ENCODE measurements around the gene AQP12A. TPM values are rescaled to one million over a fixed set of nuclear protein-coding genes. Genes with fewer than 3 reads are reported as not detected.

Gene AQP12A
- polyA plus RNA-seq, 1 donor (not counting 4 experiments of a cell fraction or from before 2014, with no cell fraction given), result not detected

- no peak for DNase-seq (ENCODE audit: low read depth, low spot score)
- Histone ChIP-seq H3K36me3 (ENCODE audit: control insufficient read depth in 2 of 2, extremely low read depth in 1 of 2, insufficient read depth in 2 of 2, low read length in 2 of 2) (no peaks in the 10 kb centered on the region), H3K9me1 (ENCODE audit: control insufficient read depth, extremely low read depth, insufficient read depth, low read length) (no peaks in the 10 kb centered on the region), H3K27ac (ENCODE audit: control insufficient read depth, insufficient read depth, low read length) (no peak overlapping the region), H3K4me2 (ENCODE audit: control insufficient read depth, extremely low read depth, insufficient read depth, low read depth, low read length) (no peak overlapping the region), H3K4me1 (ENCODE audit: control insufficient read depth, extremely low read depth, insufficient read depth, low read length) (no peaks in the 10 kb centered on the region), H3K27me3 (ENCODE audit: control insufficient read depth, extremely low read depth, insufficient read depth, low read length) (peaks cover 20% of the 10 kb centered on the region), H4K20me1 (ENCODE audit: control insufficient read depth, extremely low read depth, insufficient read depth, low read length) (no peaks in the 10 kb centered on the region), H3K9me3 (ENCODE audit: control insufficient read depth, low read depth, low read length) (no peaks in the 10 kb centered on the region), H2AFZ (ENCODE audit: control insufficient read depth, low read length) (no peak overlapping the region), H3K9ac (ENCODE audit: control insufficient read depth, extremely low read depth, insufficient read depth, low read length) (no peak overlapping the region), H3K79me2 (ENCODE audit: control insufficient read depth, insufficient read depth, low read length) (no peaks in the 10 kb centered on the region), H3K4me3 (ENCODE audit: control insufficient read depth in 2 of 3, extremely low read depth in 1 of 3, insufficient read depth in 2 of 3, low read depth in 1 of 3, low read length in 3 of 3) (no peak overlapping the region)
- dilution Hi-C loops (cut with MboI; ENCODE audit: extremely low pct_ligation_motif_present, low sequenced_read_pairs), result no loop called here
- FAIRE-seq, result no peak
- no peak for TF ChIP-seq CTCF (optimal IDR thresholded peaks at IDR 0.05 in 1 of 3, IDR thresholded peaks at IDR 0.05 in 1 of 3, conservative IDR thresholded peaks at IDR 0.05 in 1 of 3; ENCODE audit: extremely low read depth in 1 of 3, insufficient read depth in 2 of 3, low read length in 3 of 3)
- no peak for TF ChIP-seq EZH2 (IDR thresholded peaks at IDR 0.05; ENCODE audit: low read length)
Observed at GRCh38 chr2:240642806-240643092, 48.9 kb upstream of the AQP12A start.

- H3K4me2 ChIP-seq (ENCODE audit: control insufficient read depth, extremely low read depth, insufficient read depth, low read depth, low read length), result no peak overlapping the region
- H3K36me3 ChIP-seq (ENCODE audit: control insufficient read depth in 2 of 2, extremely low read depth in 1 of 2, insufficient read depth in 2 of 2, low read length in 2 of 2), result no peaks in the 10 kb centered on the region
- FAIRE-seq (no peak), DNase-seq (ENCODE audit: low read depth, low spot score) (no peak)
- no peaks in the 10 kb centered on the region for H3K79me2 ChIP-seq (ENCODE audit: control insufficient read depth, insufficient read depth, low read length)
- H3K27ac ChIP-seq (ENCODE audit: control insufficient read depth, insufficient read depth, low read length), result no peak overlapping the region
- no peaks in the 10 kb centered on the region for H3K9me1 ChIP-seq (ENCODE audit: control insufficient read depth, extremely low read depth, insufficient read depth, low read length)
- TF ChIP-seq CTCF (optimal IDR thresholded peaks at IDR 0.05 in 1 of 3, IDR thresholded peaks at IDR 0.05 in 1 of 3, conservative IDR thresholded peaks at IDR 0.05 in 1 of 3; ENCODE audit: extremely low read depth in 1 of 3, insufficient read depth in 2 of 3, low read length in 3 of 3) (no peak), EZH2 (IDR thresholded peaks at IDR 0.05; ENCODE audit: low read length) (no peak)
- peaks cover 25% of the 10 kb centered on the region for H3K27me3 ChIP-seq (ENCODE audit: control insufficient read depth, extremely low read depth, insufficient read depth, low read length)
- dilution Hi-C loops (cut with MboI; ENCODE audit: extremely low pct_ligation_motif_present, low sequenced_read_pairs), result no loop called here
- H3K4me3 ChIP-seq (ENCODE audit: control insufficient read depth in 2 of 3, extremely low read depth in 1 of 3, insufficient read depth in 2 of 3, low read depth in 1 of 3, low read length in 3 of 3), result no peak overlapping the region
- H2AFZ ChIP-seq (ENCODE audit: control insufficient read depth, low read length), result no peak overlapping the region
- no peaks in the 10 kb centered on the region for H3K9me3 ChIP-seq (ENCODE audit: control insufficient read depth, low read depth, low read length)
- H3K4me1 ChIP-seq (ENCODE audit: control insufficient read depth, extremely low read depth, insufficient read depth, low read length), result no peaks in the 10 kb centered on the region
- H3K9ac ChIP-seq (ENCODE audit: control insufficient read depth, extremely low read depth, insufficient read depth, low read length), result no peak overlapping the region
- no peaks in the 10 kb centered on the region for H4K20me1 ChIP-seq (ENCODE audit: control insufficient read depth, extremely low read depth, insufficient read depth, low read length)
Observed at GRCh38 chr2:240643093-240643810, 48.4 kb upstream of the AQP12A start.
